Gastroesophageal sphincter (tissue), 4 donors: ENCODE results near the gene ZIC4. TPM values are rescaled to one million over a fixed set of nuclear protein-coding genes. Genes with fewer than 3 reads are reported as not detected.

ENCODE experiments used
- ATAC-seq: fragments of 150-250 bp; one replicate; pipeline ENCODE4 v1.9.1; 2016; ENCODE audit warnings: mild to moderate bottlenecking, moderate library complexity
- H3K27ac ChIP-seq, 4 donors: fragments of 200-600 bp; sonication (generic) in 3 of 4; 1 replicate in 3 of 4; 2 replicates in 1 of 4; pipeline ENCODE4 v1.5.1; 2016 to 2019
- H3K27me3 ChIP-seq: fragments of 200-600 bp; sonication (generic); one replicate; pipeline ENCODE4 v1.5.1; 2019
- H3K36me3 ChIP-seq, 2 donors: fragments of 200-600 bp; sonication (generic); one replicate each; pipeline ENCODE4 v1.5.1; 2019; ENCODE audit warnings: control low read depth in 1 of 2
- H3K4me1 ChIP-seq, 3 donors: fragments of 200-600 bp; sonication (generic); 1 replicate in 2 of 3; 2 replicates in 1 of 3; pipeline ENCODE4 v1.5.1; 2016 to 2019; ENCODE audit warnings: control low read depth in 2 of 3
- H3K4me3 ChIP-seq, 2 donors: fragments of 200-600 bp; sonication (generic); one replicate each; pipeline ENCODE4 v1.5.1; 2019; ENCODE audit warnings: mild to moderate bottlenecking in 1 of 2, moderate library complexity in 1 of 2
- H3K9me3 ChIP-seq, 3 donors: fragments of 200-600 bp; sonication (generic); one replicate each; pipeline ENCODE4 v1.5.1; 2017 to 2019; ENCODE audit warnings: control low read depth in 2 of 3
- CTCF ChIP-seq, 4 experiments: fragments of 200-600 bp in 2 of 4; fragments of 450-650 bp in 2 of 4; sonication (generic) in 1 of 4; IDR thresholded peaks; one replicate each; pipeline ENCODE4 v1.5.1; 2017 to 2019; ENCODE audit warnings: antibody characterized with exemption in 4 of 4, mild to moderate bottlenecking in 2 of 4, moderate library complexity in 2 of 4
- EP300 ChIP-seq: sonication (generic); formaldehyde crosslinking; IDR thresholded peaks from one replicate; pipeline ENCODE4 v1.6.1; 2017; ENCODE audit warnings: antibody characterized with exemption, mild to moderate bottlenecking
- POLR2A ChIP-seq, 2 donors: fragments of 450-650 bp; IDR thresholded peaks; one replicate each; pipeline ENCODE4 v1.6.1; 2017; ENCODE audit warnings: antibody characterized with exemption in 2 of 2, mild to moderate bottlenecking in 2 of 2, moderate library complexity in 1 of 2
- POLR2AphosphoS5 ChIP-seq: sonication (generic); formaldehyde crosslinking; IDR thresholded peaks from one replicate; pipeline ENCODE4 v1.6.1; 2017; ENCODE audit warnings: antibody characterized with exemption
- WGBS, 2 donors: methylation state at CpG; one replicate each; pipeline ENCODE4 v1.1.5; 2018; ENCODE audit warnings: low coverage in 1 of 2; 5-methylcytosine and 5-hydroxymethylcytosine counted together
- total RNA-seq, 4 donors: library from RNA; depleted of rRNA; stranded (reverse); fragments of >200 nt; gene quantifications; one replicate each; pipeline ENCODE4 v1.1.0, GENCODE V29; 2016

Gene ZIC4
- total RNA-seq, 4 donors from 2014 or later, result 0.13 TPM; not detected in 3

DNA sequence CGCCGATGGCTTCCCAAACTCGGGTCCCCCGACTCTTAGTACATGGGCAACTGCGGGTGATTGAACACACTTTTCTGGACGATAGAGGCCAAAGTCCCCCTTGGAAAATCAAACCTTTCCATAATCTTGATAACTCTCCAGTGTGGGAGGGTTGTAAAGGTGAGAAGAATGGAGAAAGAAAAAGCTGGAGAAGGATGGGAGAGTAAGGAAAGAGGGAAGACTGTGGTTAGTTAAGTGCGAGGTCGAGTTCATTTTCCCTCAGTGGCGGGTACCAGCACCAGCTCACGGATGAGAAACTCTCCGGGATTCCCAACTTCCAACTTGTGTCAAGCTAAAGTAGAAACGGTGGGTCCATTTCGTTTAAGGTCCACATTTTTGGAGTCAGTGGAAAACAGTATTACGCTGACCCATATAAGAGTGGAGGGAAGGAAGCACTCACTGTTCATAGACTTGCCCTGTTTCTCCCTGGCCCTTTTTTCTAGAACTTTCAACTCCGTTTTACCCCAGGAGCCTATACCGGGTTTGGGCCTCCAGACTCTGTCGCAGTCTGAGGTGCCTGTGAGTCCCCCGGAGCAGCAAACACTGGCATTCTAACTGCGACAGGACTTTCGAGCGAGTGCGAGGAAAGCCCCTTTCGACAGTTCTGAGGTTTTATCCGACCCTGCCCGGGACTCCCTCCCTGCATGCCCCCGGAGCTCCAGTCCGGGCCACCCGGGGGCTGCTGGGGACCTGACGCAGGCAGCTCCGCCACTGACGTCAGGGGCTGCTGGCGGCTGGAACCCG lies 17.6 kb upstream of the ZIC4 start:
- Histone ChIP-seq H3K4me3 (no peak overlapping the region), H3K4me1 (peaks cover 0 to 44% (median 16%) of the 10 kb centered on the region in 3 donors), H3K36me3 (no peaks in the 10 kb centered on the region), H3K9me3 (peaks cover 0 to 5% (median 0%) of the 10 kb centered on the region in 3 donors), H3K27me3 (peaks cover 98% of the 10 kb centered on the region), H3K27ac (no peak overlapping the region)
- 6 to 13% methylated on average over 7 to 15 of the region's 33 CpGs for WGBS, 2 donors
- ATAC-seq, result peak; percentile 8
- TF ChIP-seq CTCF (IDR thresholded peaks at IDR 0.05), result no peak

- Histone ChIP-seq H3K27me3 (peaks cover 100% of the 10 kb centered on the region), H3K4me3 (no peak overlapping the region), H3K4me1 (peaks cover 0 to 48% (median 19%) of the 10 kb centered on the region in 3 donors), H3K27ac (no peak overlapping the region), H3K9me3 (peaks cover 0 to 5% (median 0%) of the 10 kb centered on the region in 3 donors), H3K36me3 (no peaks in the 10 kb centered on the region)
- no peak for ATAC-seq
- WGBS, 2 donors, result 3 to 7% methylated on average over 2 of the region's 3 CpGs
- no peak for TF ChIP-seq POLR2AphosphoS5
- TF ChIP-seq EP300, result no peak
- TF ChIP-seq CTCF (IDR thresholded peaks at IDR 0.05), result no peak
- TF ChIP-seq POLR2A (IDR thresholded peaks at IDR 0.05), result no peak
Measured at GRCh38 chr3:147423537-147423797, 17.1 kb upstream of the ZIC4 start.

DNA sequence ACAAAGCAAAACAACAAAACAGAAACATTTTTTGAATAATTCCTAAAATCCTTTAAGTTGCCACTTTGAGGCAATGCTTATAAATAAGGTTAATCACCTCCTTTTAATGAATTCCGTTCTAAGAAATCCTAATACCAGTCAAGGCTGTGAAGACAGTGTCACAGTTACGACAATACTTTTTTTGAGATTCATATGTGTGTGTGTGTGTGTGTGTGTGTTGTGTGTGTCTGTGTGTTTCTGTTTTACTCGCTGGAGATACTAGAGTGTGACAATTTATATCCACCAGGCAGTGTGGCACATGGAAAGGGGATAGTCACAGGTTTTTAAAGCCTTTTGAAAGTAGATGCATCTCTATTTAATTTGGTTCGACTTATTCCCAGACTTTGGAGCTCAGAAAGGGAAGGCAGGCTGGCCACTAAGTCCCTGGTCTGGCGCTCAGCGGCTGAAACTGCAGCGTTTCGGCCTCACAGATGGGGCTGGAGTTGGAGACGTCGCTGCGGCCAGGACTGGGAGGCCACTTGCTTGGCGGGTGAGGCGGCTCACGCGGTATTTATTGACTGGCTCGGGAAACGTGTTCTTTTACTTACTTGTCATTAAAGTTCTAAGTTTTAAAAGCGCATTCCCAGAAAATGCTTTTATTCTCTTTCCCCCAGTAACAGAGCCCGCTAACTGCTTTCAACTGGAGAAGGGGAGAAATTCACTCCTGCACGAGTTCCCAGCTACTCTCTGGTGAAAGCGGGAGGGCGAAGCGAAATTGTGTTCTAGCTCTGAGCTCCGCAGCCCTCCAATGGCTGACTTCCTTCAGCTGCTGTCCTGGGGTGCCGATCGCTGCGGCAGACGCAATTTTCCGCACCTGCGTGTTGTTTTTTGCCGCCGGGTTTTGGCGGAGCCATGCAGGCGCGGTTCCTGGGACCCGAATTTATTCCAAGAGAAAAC lies 16.5 kb upstream of the ZIC4 start:
- peaks cover 0 to 48% (median 19%) of the 10 kb centered on the region in 3 donors for H3K4me1 ChIP-seq
- no peak for ATAC-seq
- H3K4me3 ChIP-seq, result no peak overlapping the region
- H3K27me3 ChIP-seq, result peaks cover 100% of the 10 kb centered on the region
- H3K27ac ChIP-seq, result no peak overlapping the region
- no peaks in the 10 kb centered on the region for H3K36me3 ChIP-seq
- H3K9me3 ChIP-seq, result peaks cover 0 to 5% (median 0%) of the 10 kb centered on the region in 3 donors
- WGBS, 2 donors, result 6 to 8% methylated on average over 19 of the region's 36 CpGs
- no peak for TF ChIP-seq POLR2AphosphoS5
- no peak for TF ChIP-seq POLR2A (IDR thresholded peaks at IDR 0.05)
- no peak for TF ChIP-seq EP300
- TF ChIP-seq CTCF (IDR thresholded peaks at IDR 0.05), result no peak

- Histone ChIP-seq H3K4me1 (peaks cover 0 to 48% (median 19%) of the 10 kb centered on the region in 3 donors), H3K27ac (no peak overlapping the region), H3K36me3 (no peaks in the 10 kb centered on the region), H3K27me3 (peaks cover 100% of the 10 kb centered on the region), H3K4me3 (no peak overlapping the region), H3K9me3 (peaks cover 0 to 5% (median 0%) of the 10 kb centered on the region in 3 donors)
- 11 to 20% methylated on average over 6 to 15 of the region's 15 CpGs for WGBS, 2 donors
- no peak for ATAC-seq
- TF ChIP-seq POLR2AphosphoS5 (no peak), CTCF (IDR thresholded peaks at IDR 0.05) (no peak), POLR2A (IDR thresholded peaks at IDR 0.05) (no peak), EP300 (no peak)
Measured at GRCh38 chr3:147422196-147422595, 15.9 kb upstream of the ZIC4 start.
